Loucy (cell line): Measurements from ENCODE around the gene TEX14.

ENCODE experiments used
- CTCF ChIP-seq: fragments of 200-600 bp; sonication (generic); conservative IDR thresholded peaks from 2 replicates; pipeline ENCODE4 v1.5.1; 2014; ENCODE audit warnings: mild to moderate bottlenecking, antibody characterized with exemption, low read length
- EZH2phosphoT487 ChIP-seq: fragments of 200-600 bp; IDR thresholded peaks from 2 replicates; pipeline ENCODE4 v1.6.1; 2018; ENCODE audit warnings: antibody characterized with exemption, mild to moderate bottlenecking, moderate library complexity, borderline replicate concordance

GRCh38 chr17:58601976-58602375 lies 89.9 kb downstream of the TEX14 start:
- no peak for TF ChIP-seq CTCF
- no peak for TF ChIP-seq EZH2phosphoT487
